ENCODE data around the gene FRAT2.

FRAT2 gene

DNA sequence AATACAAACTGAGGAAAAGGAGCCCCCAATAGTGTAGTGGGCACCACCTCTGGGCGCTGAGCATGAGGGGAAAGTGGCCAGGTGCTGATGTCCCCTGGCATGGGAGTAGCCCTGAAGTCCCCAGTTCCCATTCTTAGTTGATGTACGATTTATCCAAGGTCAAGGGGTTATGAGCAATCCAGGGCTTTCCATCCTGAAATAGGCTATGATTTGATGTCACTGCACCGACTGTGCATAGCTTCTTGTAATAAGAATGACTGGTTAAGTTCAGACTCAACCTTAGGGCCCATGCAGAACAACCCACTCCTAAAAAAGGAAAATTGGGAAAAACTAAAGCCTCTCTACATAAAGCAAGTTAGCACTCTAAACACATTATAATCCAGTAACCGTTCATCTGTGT lies 11.0 kb downstream of the FRAT2 start:
- DNase-seq: no peak

DNA sequence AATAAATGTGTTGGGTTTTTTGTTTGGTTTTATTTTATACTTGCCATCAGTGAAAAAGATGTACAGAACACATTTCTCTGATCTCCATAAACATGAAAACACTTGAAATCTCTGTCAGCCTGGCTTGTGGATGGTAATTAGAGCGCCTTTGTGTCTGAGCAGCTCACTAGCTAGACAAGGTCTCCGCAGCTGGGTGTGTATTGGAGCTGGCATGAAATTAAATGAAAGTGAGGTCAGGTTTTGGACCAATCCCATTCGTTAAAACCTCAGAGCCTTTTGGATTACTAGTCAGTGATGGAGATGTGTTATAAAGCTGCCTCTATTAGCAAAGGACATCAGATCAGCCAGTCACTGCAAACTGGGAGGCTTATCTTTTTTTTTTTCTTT lies 12.7 kb downstream of the FRAT2 start:
- DNase-seq: peak; percentile 85

DNA sequence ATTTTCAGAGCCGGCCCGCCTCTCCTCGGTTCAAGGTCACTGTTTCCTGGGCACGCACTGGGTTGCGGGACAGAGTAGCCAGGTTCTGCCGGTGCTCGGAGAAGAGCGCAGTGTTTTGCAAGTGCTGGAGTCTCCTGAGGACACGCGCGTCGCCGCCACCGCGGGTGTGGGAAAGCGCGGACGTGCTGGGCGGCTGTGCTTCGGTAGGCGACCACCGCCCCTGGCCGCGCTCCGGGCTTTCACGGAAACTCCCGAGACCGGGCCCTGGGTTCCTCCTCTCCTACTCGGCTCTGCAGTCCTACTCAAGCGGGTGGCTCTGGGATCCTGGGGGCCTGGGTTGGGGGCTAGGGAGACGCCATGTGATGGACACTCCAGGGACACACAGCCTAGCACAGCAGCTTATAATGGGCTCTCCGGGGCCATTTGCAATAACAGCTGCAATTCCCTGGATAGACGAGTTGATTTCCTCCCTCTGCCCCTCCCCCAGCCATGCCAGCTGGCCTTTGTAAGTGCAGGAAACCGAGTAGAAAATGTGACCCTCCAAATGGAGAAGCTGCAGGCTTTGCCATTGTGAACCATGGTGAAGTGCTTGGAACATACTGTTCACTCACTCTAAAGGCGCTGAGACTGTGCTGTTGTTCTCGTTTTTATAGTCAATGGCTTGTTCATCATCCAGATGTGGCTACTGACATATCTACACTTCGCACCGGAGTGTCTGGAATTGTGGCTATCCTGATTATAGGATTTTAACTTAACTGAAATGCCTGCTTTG lies 13.3 kb downstream of the FRAT2 start:
- DNase-seq: peak; percentile 93

GRCh38 chr10:97320480-97321031 lies 14.0 kb downstream of the FRAT2 start:
- DNase-seq: no peak

- peak; percentile 85 for DNase-seq
These were observed 14.7 kb downstream of the FRAT2 start for GRCh38 chr10:97319671-97320479.

GRCh38 chr10:97318772-97319651 lies 15.5 kb downstream of the FRAT2 start, which contains the start of gene FRAT1:
Gene FRAT1 (plus strand): TSS chr10:97319271. CDS start chr10:97319454, 183 bp downstream.
- peak; percentile 97 for DNase-seq

DNA sequence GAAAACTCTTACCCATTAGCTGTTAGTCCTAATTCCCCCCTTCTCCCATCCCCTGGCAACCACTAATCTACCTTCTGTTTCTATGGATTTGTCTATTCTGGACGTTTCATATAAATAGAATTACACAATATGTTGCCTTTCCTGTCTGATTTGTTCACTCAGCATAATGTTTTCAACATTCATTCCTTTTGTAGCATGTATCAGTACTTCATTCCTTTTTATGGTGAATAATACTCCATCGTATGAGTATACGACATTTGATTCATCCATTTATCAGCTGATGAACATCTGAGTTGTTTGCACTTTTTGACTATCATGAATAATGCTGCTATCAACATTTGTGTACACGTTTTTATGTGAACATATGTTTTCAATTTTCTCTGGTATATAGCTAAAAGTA lies 19.9 kb downstream of the FRAT2 start:
- DNase-seq: no peak

DNA sequence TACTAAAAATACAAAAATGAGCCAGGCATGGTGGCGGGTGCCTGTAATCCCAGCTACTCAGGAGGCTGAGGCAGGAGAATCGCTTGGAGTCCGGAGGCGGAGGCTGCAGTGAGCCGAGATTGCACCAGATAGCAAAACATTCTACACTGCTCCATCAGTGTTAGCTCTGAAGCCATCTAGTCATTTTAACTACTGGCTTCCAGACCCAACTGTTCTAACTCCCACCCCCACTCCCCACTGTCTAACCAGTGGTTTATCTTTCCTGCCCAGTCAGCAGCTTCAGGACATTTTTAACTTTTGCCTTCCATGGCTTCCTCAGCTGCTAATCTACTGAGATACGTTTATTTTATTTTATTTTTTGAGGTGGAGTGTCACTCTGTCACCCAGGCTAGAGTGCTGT lies 21.6 kb downstream of the FRAT2 start:
- DNase-seq: no peak

- no peak for DNase-seq
These were observed 23.4 kb downstream of the FRAT2 start for GRCh38 chr10:97311111-97311626.

GRCh38 chr10:97307866-97308780 lies 26.4 kb downstream of the FRAT2 start:
- no peak for DNase-seq

GRCh38 chr10:97307441-97307840 lies 27.1 kb downstream of the FRAT2 start:
- DNase-seq: no peak

DNA sequence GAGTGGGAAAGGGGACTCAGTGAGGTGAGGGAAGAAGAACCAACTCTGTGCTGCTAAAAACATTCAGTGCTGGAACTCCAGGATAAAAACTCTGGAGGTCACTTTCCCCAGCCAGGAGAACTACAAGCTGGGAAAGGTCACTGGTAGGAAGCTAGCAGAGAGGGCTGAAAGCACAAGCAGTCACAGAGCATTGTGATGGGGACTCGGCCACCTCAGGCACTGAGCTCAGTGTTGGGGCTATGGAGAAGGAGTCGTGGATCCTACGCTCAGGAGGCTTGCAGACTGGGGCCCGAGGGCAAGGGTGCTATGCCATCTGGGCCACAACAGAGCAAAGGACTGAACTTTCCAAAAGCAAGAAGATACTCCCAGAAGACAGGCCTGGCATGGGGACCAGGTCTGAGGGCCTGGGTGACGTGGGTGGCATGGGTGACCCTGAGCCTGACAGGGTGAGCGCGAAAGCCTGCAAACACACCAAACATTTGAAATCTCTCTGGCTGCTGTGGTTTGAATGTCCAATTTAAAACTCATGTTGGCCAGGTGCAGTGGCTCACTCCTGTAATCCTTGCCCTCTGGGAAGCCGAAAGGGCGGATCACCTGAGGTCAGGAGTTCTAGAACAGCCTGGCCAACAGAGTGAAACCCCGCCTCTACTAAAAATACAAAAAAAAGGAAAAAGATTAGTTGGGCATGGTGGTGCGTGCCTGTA lies 32.3 kb downstream of the FRAT2 start:
- no peak for DNase-seq

GRCh38 chr10:97300980-97301379 lies 33.5 kb downstream of the FRAT2 start:
- no peak for DNase-seq

DNA sequence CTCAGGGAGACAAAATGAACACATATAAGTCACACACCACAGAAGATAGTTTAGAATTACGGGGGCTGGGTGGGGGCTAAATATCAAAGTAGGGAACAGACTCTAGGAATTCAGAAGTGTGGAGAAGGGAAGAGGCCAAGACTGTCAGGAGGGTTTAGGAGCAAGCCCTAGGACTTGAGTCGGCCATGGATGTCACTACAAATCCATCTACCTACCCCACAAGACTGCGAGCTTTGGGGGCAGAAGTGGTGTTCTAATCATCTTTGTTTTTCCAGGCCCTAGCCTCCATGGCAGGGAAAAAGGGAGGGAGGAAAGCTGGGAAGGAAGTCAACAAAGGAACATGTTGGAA lies 36.3 kb downstream of the FRAT2 start:
- DNase-seq: no peak

- no peak for DNase-seq
These were observed 36.8 kb downstream of the FRAT2 start for GRCh38 chr10:97297556-97298222.

DNA sequence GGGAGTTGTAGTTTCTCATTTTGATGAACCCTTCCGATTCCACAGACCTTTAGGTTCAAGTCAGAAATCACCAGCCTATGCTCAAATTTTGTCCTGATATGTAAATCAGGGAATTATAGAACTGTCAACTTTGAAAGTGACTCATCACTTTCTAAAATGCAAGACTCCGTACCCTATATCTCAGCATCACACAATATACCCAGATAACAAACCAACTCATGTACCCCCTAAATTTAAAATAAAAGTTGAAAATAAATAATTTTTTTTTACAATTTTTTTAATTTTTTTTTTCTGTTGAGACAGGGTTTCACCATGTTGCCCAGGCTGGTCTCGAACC lies 41.7 kb downstream of the FRAT2 start:
- DNase-seq: no peak

- DNase-seq: peak; percentile 99
These were observed 42.2 kb downstream of the FRAT2 start, which contains the start of gene ARHGAP19 for GRCh38 chr10:97292097-97292861. Gene ARHGAP19 (minus strand): TSS chr10:97292637. CDS start chr10:97292627, 10 bp downstream.

- no peak for DNase-seq
These were observed 43.0 kb downstream of the FRAT2 start for GRCh38 chr10:97291357-97292096.

Measured in eye (tissue), 1 donor.